Measurements from ENCODE around the gene ASB18. TPM values are rescaled to one million over a fixed set of nuclear protein-coding genes. Genes with fewer than 3 reads are reported as not detected.

Gene ASB18
- total and polyA plus RNA-seq, 10 of the 15 experiments (the other 5 are each of a cell fraction or from before 2014, with no cell fraction given) = not detected

DNA sequence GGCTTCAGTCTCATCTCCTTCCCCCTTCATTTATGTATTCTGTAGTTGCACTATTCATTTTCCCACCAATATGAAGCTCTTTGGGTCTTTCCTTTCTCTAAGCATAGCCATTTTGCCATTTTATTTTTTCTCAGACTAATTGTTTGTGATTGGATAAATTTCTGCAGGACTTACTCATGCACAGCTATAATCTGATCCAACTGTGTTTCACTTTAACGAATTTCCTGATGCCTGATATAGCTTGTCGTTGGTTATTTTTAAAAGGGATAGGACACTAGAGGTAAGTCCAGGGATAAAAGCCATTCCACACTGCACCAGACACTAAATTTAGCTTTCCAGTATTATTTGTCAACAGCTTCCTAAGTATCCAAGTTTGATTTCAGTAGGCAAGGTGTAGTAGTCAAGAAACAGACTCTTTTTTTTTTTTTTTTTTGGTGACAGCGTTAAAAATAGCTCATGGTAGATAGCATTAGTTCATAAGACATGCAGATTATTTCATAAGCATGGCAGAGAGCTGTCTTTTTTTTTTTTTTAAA, 17.4 kb downstream of the ASB18 start:
- CTCF ChIA-PET = interaction anchor here (0.6 kb wide), 1 partner anchor 205 kb away, joined by 3 read pairs; no protein-coding TSS in a partner anchor
- H3K36me3 ChIP-seq (ENCODE audit: control insufficient read depth in 2 of 2, insufficient read depth in 2 of 2, low read length in 1 of 2) = no peaks in the 10 kb centered on the region
- POLR2A ChIA-PET = no interaction called here
- no peaks in the 10 kb centered on the region for H4K20me1 ChIP-seq (ENCODE audit: control insufficient read depth, insufficient read depth)
- FAIRE-seq (no peak), ATAC-seq (no peak), DNase-seq (ENCODE audit: low read depth, low spot score) (no peak)
- no peak overlapping the region for H3K27ac ChIP-seq (ENCODE audit: control insufficient read depth, insufficient read depth)
- SMC1A ChIA-PET (ENCODE audit: uncharacterized antibody, unreplicated experiment) = no interaction called here
- H3K4me3 ChIP-seq = no peak overlapping the region
- no peak overlapping the region for H3K9ac ChIP-seq (ENCODE audit: control insufficient read depth, insufficient read depth, low read length)
- H3K9me3 ChIP-seq (replicated peaks; ENCODE audit: control insufficient read depth, insufficient read depth, low read length) = no peaks in the 10 kb centered on the region; the same call in 2 of the 3 replicates
- in situ Hi-C loops (cut with MboI) = no loop called here
- no TSS peak for BruUV-seq (replicated peaks)
- H2AFZ ChIP-seq (ENCODE audit: control insufficient read depth, low read depth, low read length) = no peak overlapping the region
- RAD21 ChIA-PET (ENCODE audit: unreplicated experiment) = interaction anchor here (0.7 kb wide), 1 partner anchor 1114 kb away, joined by 3 read pairs; no protein-coding TSS in a partner anchor
- no peak overlapping the region for H3K4me2 ChIP-seq (ENCODE audit: control insufficient read depth, insufficient read depth)
- no peaks in the 10 kb centered on the region for H3K4me1 ChIP-seq (ENCODE audit: control insufficient read depth, insufficient read depth, low read length)
- WGBS (ENCODE audit: insufficient coverage, insufficient replicate concordance, low lambda C conversion rate, missing lambda C conversion rate) = 0% methylated on average over 3 of the region's 3 CpGs
- intact Hi-C loops (cut with micrococcal nuclease; ENCODE audit: unreplicated experiment) = no loop called here
- no peaks in the 10 kb centered on the region for H3K79me2 ChIP-seq (ENCODE audit: control insufficient read depth, insufficient read depth, low read length)
- H3K27me3 ChIP-seq (replicated peaks in 1 of 2; ENCODE audit: control insufficient read depth in 2 of 2, insufficient read depth in 2 of 2, low read length in 1 of 2) = no peaks in the 10 kb centered on the region
- TF ChIP-seq EP300 (IDR thresholded peaks at IDR 0.05; ENCODE audit: borderline replicate concordance in 1 of 2, control insufficient read depth in 1 of 2, low read depth in 2 of 2, low read length in 2 of 2) (no peak), JUND (IDR thresholded peaks at IDR 0.05; ENCODE audit: low read depth, low read length) (no peak), MYB (IDR thresholded peaks at IDR 0.05; ENCODE audit: borderline replicate concordance, low read depth, low read length) (no peak), MEF2A (IDR thresholded peaks at IDR 0.05; ENCODE audit: insufficient read depth, low read depth, low read length) (no peak), YY1 (IDR thresholded peaks at IDR 0.05; ENCODE audit: low read depth, low read length) (no peak), TCF7 (IDR thresholded peaks at IDR 0.05; ENCODE audit: borderline replicate concordance) (no peak), CBX3 (IDR thresholded peaks at IDR 0.05; ENCODE audit: borderline replicate concordance, low read depth) (no peak), MXI1 (IDR thresholded peaks at IDR 0.05; ENCODE audit: low read depth, low read length) (no peak), EED (IDR thresholded peaks at IDR 0.05; ENCODE audit: low read depth) (no peak), CREM (IDR thresholded peaks at IDR 0.05; ENCODE audit: low read depth) (no peak), MTA2 (IDR thresholded peaks at IDR 0.05; ENCODE audit: low read depth) (no peak), KAT2A (conservative IDR thresholded peaks at IDR 0.05; ENCODE audit: control insufficient read depth, low read depth, low read length) (no peak), STAT1 (conservative IDR thresholded peaks at IDR 0.05) (no peak), RFX5 (IDR thresholded peaks at IDR 0.05; ENCODE audit: low read depth, low read length) (no peak), ZNF24 (IDR thresholded peaks at IDR 0.05) (no peak)
- TF ChIP-seq, protein P1, sequence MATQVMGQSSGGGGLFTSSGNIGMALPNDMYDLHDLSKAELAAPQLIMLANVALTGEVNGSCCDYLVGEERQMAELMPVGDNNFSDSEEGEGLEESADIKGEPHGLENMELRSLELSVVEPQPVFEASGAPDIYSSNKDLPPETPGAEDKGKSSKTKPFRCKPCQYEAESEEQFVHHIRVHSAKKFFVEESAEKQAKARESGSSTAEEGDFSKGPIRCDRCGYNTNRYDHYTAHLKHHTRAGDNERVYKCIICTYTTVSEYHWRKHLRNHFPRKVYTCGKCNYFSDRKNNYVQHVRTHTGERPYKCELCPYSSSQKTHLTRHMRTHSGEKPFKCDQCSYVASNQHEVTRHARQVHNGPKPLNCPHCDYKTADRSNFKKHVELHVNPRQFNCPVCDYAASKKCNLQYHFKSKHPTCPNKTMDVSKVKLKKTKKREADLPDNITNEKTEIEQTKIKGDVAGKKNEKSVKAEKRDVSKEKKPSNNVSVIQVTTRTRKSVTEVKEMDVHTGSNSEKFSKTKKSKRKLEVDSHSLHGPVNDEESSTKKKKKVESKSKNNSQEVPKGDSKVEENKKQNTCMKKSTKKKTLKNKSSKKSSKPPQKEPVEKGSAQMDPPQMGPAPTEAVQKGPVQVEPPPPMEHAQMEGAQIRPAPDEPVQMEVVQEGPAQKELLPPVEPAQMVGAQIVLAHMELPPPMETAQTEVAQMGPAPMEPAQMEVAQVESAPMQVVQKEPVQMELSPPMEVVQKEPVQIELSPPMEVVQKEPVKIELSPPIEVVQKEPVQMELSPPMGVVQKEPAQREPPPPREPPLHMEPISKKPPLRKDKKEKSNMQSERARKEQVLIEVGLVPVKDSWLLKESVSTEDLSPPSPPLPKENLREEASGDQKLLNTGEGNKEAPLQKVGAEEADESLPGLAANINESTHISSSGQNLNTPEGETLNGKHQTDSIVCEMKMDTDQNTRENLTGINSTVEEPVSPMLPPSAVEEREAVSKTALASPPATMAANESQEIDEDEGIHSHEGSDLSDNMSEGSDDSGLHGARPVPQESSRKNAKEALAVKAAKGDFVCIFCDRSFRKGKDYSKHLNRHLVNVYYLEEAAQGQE (IDR thresholded peaks at IDR 0.05; ENCODE audit: low read depth, low read length) = no peak
- TF ChIP-seq, protein P2, sequence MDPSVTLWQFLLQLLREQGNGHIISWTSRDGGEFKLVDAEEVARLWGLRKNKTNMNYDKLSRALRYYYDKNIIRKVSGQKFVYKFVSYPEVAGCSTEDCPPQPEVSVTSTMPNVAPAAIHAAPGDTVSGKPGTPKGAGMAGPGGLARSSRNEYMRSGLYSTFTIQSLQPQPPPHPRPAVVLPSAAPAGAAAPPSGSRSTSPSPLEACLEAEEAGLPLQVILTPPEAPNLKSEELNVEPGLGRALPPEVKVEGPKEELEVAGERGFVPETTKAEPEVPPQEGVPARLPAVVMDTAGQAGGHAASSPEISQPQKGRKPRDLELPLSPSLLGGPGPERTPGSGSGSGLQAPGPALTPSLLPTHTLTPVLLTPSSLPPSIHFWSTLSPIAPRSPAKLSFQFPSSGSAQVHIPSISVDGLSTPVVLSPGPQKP (IDR thresholded peaks at IDR 0.05; ENCODE audit: low read depth, low read length) = no peak
- TF ChIP-seq, protein P3, sequence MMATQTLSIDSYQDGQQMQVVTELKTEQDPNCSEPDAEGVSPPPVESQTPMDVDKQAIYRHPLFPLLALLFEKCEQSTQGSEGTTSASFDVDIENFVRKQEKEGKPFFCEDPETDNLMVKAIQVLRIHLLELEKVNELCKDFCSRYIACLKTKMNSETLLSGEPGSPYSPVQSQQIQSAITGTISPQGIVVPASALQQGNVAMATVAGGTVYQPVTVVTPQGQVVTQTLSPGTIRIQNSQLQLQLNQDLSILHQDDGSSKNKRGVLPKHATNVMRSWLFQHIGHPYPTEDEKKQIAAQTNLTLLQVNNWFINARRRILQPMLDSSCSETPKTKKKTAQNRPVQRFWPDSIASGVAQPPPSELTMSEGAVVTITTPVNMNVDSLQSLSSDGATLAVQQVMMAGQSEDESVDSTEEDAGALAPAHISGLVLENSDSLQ (IDR thresholded peaks at IDR 0.05) = no peak
- TF ChIP-seq, protein P4, sequence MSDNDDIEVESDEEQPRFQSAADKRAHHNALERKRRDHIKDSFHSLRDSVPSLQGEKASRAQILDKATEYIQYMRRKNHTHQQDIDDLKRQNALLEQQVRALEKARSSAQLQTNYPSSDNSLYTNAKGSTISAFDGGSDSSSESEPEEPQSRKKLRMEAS (IDR thresholded peaks at IDR 0.05; ENCODE audit: low read depth, low read length) = no peak

Data from GM12878 (cell line).